Measurements from ENCODE around the gene ZFP3. TPM values are rescaled to one million over a fixed set of nuclear protein-coding genes. Genes with fewer than 3 reads are reported as not detected.

Gene ZFP3
- total and polyA plus RNA-seq, 2 of the 4 experiments (the other 2 are of a cell fraction): 0.54 to 0.75 TPM

- Histone ChIP-seq H3K56ac (ENCODE audit: extremely low read depth, insufficient read depth, low read length) (no peak overlapping the region), H2BK15ac (ENCODE audit: low read depth, low read length) (no peak overlapping the region), H3K4me1 (ENCODE audit: control insufficient read depth, insufficient read depth, low read length) (no peaks in the 10 kb centered on the region), H2AFZ (replicated peaks; ENCODE audit: low read length, poor library complexity) (peak overlapping the region; percentile 72), H2AK9ac (replicated peaks; ENCODE audit: low read depth, low read length, poor library complexity) (peak overlapping the region; percentile 65), H3K4me2 (ENCODE audit: low read depth, low read length) (no peak overlapping the region), H3K9me1 (ENCODE audit: insufficient read depth, low read length) (no peaks in the 10 kb centered on the region), H3K18ac (ENCODE audit: low read depth, low read length) (no peak overlapping the region), H2BK5ac (ENCODE audit: low read depth, low read length, poor library complexity, severe bottlenecking) (no peak overlapping the region), H3K4me3 (ENCODE audit: insufficient read depth, low read depth, low read length) (no peak overlapping the region), H2BK20ac (ENCODE audit: low read depth, low read length) (no peak overlapping the region), H4K20me1 (ENCODE audit: insufficient read depth, low read length) (no peaks in the 10 kb centered on the region), H4K5ac (ENCODE audit: low read depth, low read length) (no peak overlapping the region), H4K8ac (ENCODE audit: low read depth in 2 of 2, low read length in 2 of 2) (no peak overlapping the region), H3K9ac (ENCODE audit: low read depth, low read length) (no peak overlapping the region), H4K91ac (ENCODE audit: insufficient read depth, low read depth, low read length) (no peak overlapping the region), H2AK5ac (ENCODE audit: low read depth, low read length) (no peak overlapping the region), H3K9me3 (ENCODE audit: control insufficient read depth, insufficient read depth, low read length) (no peaks in the 10 kb centered on the region), H3K79me1 (ENCODE audit: low read depth in 1 of 2, low read length in 2 of 2) (no peaks in the 10 kb centered on the region), H3K36me3 (ENCODE audit: control insufficient read depth, insufficient read depth, low read length) (no peaks in the 10 kb centered on the region), H3K23ac (ENCODE audit: low read depth, low read length) (no peak overlapping the region), H3K4ac (ENCODE audit: low read depth, low read length) (no peak overlapping the region), H3K27ac (ENCODE audit: insufficient read depth, low read length) (no peak overlapping the region), H3K27me3 (ENCODE audit: control insufficient read depth, insufficient read depth, low read length) (peaks cover 9% of the 10 kb centered on the region), H3K14ac (replicated peaks; ENCODE audit: low read depth, low read length) (no peak overlapping the region), H2BK120ac (ENCODE audit: low read depth, low read length) (no peak overlapping the region)
- WGBS, 2 experiments (ENCODE audit: extremely low coverage in 2 of 2, insufficient read length in 1 of 2): no CpG with 5 or more reads among the region's 10 CpGs
- POLR2A ChIA-PET (ENCODE audit: unreplicated experiment): no interaction called here
- TF ChIP-seq CHD1 (IDR thresholded peaks at IDR 0.05; ENCODE audit: low read depth, low read length) (no peak), RAD21 (IDR thresholded peaks at IDR 0.05; ENCODE audit: low read length) (no peak)
- CTCF ChIA-PET: interaction anchor here (0.5 kb wide), 1 partner anchor 16 kb away, joined by 3 read pairs; no protein-coding TSS in a partner anchor
- intact Hi-C loops (cut with micrococcal nuclease) (no loop called here), dilution Hi-C loops (cut with HindIII; ENCODE audit: low sequenced_read_pairs, unreplicated experiment) (no loop called here), in situ Hi-C loops (cut with MboI; ENCODE audit: low sequenced_read_pairs) (loop anchor here (10.0 kb wide), 1 partner anchor 141 kb away; no protein-coding TSS in a partner anchor)
- BruUV-seq (replicated peaks): no TSS peak
- DNase-seq: no peak
- ATAC-seq (ENCODE audit: low read depth): no peak
These were observed 22.7 kb upstream of the ZFP3 start for GRCh38 chr17:5055543-5055942.
